Cardiac muscle cell (in vitro differentiated cells and primary cell): ENCODE data around the gene STK11IP. TPM values are rescaled to one million over a fixed set of nuclear protein-coding genes. Genes with fewer than 3 reads are reported as not detected.

ENCODE experiments used
- DNase-seq, 2 donors: peaks; one replicate each; pipeline versions ENCODE4 v3.0.0 to v3.0.0-alpha.2; 2010 to 2017; ENCODE audit warnings: low read depth in 1 of 2, low spot score in 1 of 2
- H3K27ac ChIP-seq: fragments of 200-600 bp; sonication (generic); 2 replicates; pipeline ENCODE4 v1.5.1; 2016
- H3K27me3 ChIP-seq: fragments of 200-600 bp; sonication (generic); 2 replicates; pipeline ENCODE4 v1.6.0; 2016; ENCODE audit warnings: control low read depth
- H3K36me3 ChIP-seq: fragments of 200-600 bp; sonication (generic); 2 replicates; pipeline ENCODE4 v1.5.1; 2016; ENCODE audit warnings: control low read depth
- H3K4me1 ChIP-seq: fragments of 200-600 bp; sonication (generic); 2 replicates; pipeline ENCODE4 v1.8.1; 2017; ENCODE audit warnings: low read depth, mild to moderate bottlenecking, mixed run types
- H3K4me3 ChIP-seq: fragments of 200-600 bp; sonication (generic); 2 replicates; pipeline ENCODE4 v1.5.1; 2016; ENCODE audit warnings: mild to moderate bottlenecking
- H3K9me3 ChIP-seq: fragments of 200-600 bp; sonication (generic); 2 replicates; pipeline ENCODE4 v1.5.1; 2017; ENCODE audit warnings: low read depth, mild to moderate bottlenecking, control low read depth
- polyA plus RNA-seq: library from polyadenylated mRNA; unstranded; fragments of >200 nt; fragmentation: Nextera tagmentation; extraction: Ambion mirVana; gene quantifications from 2 replicates; pipeline ENCODE4 v1.2.1, GENCODE V29; 2016
- total RNA-seq: library from RNA; depleted of rRNA; stranded (reverse); fragments of >200 nt; gene quantifications from 2 replicates; pipeline ENCODE4 v1.2.3, GENCODE V29; 2016
- TF ChIP-seq, protein P1 (sequence below): IDR thresholded peaks from 2 replicates; pipeline ENCODE4 v1.5.1; 2012; ENCODE audit warnings: low read depth, mild to moderate bottlenecking, low read length

STK11IP gene
- total and polyA plus RNA-seq, 2 experiments from 2014 or later, result 22.4 to 24.4 TPM

DNA sequence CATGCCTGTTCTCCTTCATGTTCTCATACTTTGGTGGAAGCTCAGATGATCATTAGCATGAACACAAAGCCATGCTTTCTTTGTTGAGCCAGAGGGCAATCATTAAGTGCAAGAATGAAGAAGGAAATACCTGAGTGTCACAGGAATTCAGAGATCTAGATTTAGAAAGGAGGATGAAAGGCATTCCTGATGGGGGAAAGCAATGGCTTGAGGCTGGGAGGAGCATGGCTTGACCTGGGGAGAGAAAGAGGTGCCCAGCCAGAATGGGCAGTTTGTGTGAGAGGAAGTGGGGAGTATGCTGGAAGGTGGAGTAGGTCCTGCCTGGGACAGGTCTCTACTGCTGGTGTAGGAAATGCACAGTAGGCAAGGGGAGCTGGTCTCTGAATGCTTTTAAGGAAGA is 64.9 kb downstream of the STK11IP start:
- H3K9me3 ChIP-seq, result no peaks in the 10 kb centered on the region
- no peaks in the 10 kb centered on the region for H3K27me3 ChIP-seq
- H3K4me3 ChIP-seq, result no peak overlapping the region
- H3K4me1 ChIP-seq, result peaks cover 26% of the 10 kb centered on the region
- no peak for DNase-seq
- no peaks in the 10 kb centered on the region for H3K36me3 ChIP-seq
- peak overlapping the region; percentile 79 for H3K27ac ChIP-seq
- TF ChIP-seq, protein P1, sequence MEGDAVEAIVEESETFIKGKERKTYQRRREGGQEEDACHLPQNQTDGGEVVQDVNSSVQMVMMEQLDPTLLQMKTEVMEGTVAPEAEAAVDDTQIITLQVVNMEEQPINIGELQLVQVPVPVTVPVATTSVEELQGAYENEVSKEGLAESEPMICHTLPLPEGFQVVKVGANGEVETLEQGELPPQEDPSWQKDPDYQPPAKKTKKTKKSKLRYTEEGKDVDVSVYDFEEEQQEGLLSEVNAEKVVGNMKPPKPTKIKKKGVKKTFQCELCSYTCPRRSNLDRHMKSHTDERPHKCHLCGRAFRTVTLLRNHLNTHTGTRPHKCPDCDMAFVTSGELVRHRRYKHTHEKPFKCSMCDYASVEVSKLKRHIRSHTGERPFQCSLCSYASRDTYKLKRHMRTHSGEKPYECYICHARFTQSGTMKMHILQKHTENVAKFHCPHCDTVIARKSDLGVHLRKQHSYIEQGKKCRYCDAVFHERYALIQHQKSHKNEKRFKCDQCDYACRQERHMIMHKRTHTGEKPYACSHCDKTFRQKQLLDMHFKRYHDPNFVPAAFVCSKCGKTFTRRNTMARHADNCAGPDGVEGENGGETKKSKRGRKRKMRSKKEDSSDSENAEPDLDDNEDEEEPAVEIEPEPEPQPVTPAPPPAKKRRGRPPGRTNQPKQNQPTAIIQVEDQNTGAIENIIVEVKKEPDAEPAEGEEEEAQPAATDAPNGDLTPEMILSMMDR, result no peak

- H3K27ac ChIP-seq, result peak overlapping the region; percentile 79
- H3K36me3 ChIP-seq, result no peaks in the 10 kb centered on the region
- TF ChIP-seq, protein P1, result no peak
- peaks cover 26% of the 10 kb centered on the region for H3K4me1 ChIP-seq
- no peak for DNase-seq
- no peak overlapping the region for H3K4me3 ChIP-seq
- no peaks in the 10 kb centered on the region for H3K27me3 ChIP-seq
- H3K9me3 ChIP-seq, result no peaks in the 10 kb centered on the region
These were observed 65.6 kb downstream of the STK11IP start for GRCh38 chr2:219663116-219663762.

GRCh38 chr2:219664041-219664440 is 66.4 kb downstream of the STK11IP start:
- Histone ChIP-seq H3K4me1 (peaks cover 26% of the 10 kb centered on the region), H3K36me3 (no peaks in the 10 kb centered on the region), H3K27me3 (no peaks in the 10 kb centered on the region), H3K9me3 (no peaks in the 10 kb centered on the region), H3K27ac (no peak overlapping the region), H3K4me3 (no peak overlapping the region)
- no peak for DNase-seq
- TF ChIP-seq, protein P1, result no peak

DNA sequence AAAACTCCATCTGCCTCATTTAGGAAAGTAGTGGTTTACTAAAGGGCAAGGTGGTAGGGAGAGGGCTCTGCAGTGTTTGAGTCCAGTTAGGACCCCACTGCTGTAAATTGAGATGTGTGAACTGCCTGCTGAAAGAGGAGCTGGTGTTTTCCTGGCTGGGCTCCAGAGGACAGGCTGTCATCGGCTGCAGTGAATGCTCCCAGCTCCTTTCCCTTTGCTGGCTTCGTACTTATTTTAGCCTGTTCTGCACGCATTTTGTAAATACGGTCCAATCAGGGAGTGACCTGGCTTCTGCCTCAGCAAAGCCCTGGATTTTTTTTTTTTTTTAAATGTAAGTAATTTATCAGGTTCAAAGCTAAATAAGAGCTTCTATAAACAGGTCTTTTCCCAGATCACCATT is 67.3 kb downstream of the STK11IP start:
- TF ChIP-seq, protein P1, result no peak
- Histone ChIP-seq H3K27ac (peak overlapping the region; percentile 73), H3K36me3 (no peaks in the 10 kb centered on the region), H3K4me1 (peaks cover 26% of the 10 kb centered on the region), H3K27me3 (no peaks in the 10 kb centered on the region), H3K9me3 (no peaks in the 10 kb centered on the region), H3K4me3 (no peak overlapping the region)
- DNase-seq, result peak; percentile 88 to 92

DNA sequence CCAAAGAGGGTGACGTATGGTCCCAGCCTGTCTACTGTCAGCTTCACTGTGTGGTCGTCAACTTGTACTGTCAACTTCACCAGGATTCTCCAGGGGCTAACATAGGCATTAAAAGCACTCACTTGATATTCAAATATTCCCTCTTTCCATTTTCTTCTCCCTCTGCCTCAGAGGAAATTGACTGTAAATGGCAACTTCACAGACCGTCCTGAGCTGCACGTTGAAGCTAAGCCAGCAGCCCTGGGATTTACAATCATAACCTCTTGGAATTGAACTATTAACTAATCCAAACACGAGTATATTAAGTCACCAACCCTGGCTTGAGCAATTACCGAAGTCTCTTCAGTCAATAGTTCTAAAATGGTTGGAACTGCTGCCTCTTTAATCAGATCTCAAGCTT is 68.3 kb downstream of the STK11IP start:
- Histone ChIP-seq H3K36me3 (no peaks in the 10 kb centered on the region), H3K4me1 (peaks cover 26% of the 10 kb centered on the region), H3K9me3 (no peaks in the 10 kb centered on the region), H3K27me3 (no peaks in the 10 kb centered on the region), H3K4me3 (no peak overlapping the region), H3K27ac (peak overlapping the region; percentile 13)
- TF ChIP-seq, protein P1, result no peak
- DNase-seq, result no peak

Other genes starting within 250 kb of the STK11IP start
- 67.2 and 70.4 TPM in 2 replicates for gene DNPEP, start 209.9 kb upstream of the STK11IP start, total RNA-seq
- gene DNPEP, start 209.9 kb upstream of the STK11IP start, polyA plus RNA-seq, result 104 and 117 TPM in 2 replicates
- 37.2 and 47.0 TPM in 2 replicates for gene DES, start 179.5 kb upstream of the STK11IP start, total RNA-seq
- 17.5 and 20.4 TPM in 2 replicates for gene DES, start 179.5 kb upstream of the STK11IP start, polyA plus RNA-seq
- gene SPEG, start 163.0 kb upstream of the STK11IP start, total RNA-seq, result 275 and 292 TPM in 2 replicates
- gene SPEG, start 163.0 kb upstream of the STK11IP start, polyA plus RNA-seq, result 185 and 188 TPM in 2 replicates
- gene GMPPA, start 99.0 kb upstream of the STK11IP start, total RNA-seq, result 35.0 and 45.5 TPM in 2 replicates
- gene GMPPA, start 99.0 kb upstream of the STK11IP start, polyA plus RNA-seq, result 52.7 and 67.5 TPM in 2 replicates
- 6.4 and 9.5 TPM in 2 replicates for gene ASIC4, start 83.4 kb upstream of the STK11IP start, total RNA-seq
- gene ASIC4, start 83.4 kb upstream of the STK11IP start, polyA plus RNA-seq, result 3.3 and 4.3 TPM in 2 replicates
- 286 and 301 TPM in 2 replicates for gene CHPF, start 54.0 kb upstream of the STK11IP start, total RNA-seq
- 208 and 218 TPM in 2 replicates for gene CHPF, start 54.0 kb upstream of the STK11IP start, polyA plus RNA-seq
- 6.7 and 7.4 TPM in 2 replicates for gene TMEM198, start 53.8 kb upstream of the STK11IP start, total RNA-seq
- gene TMEM198, start 53.8 kb upstream of the STK11IP start, polyA plus RNA-seq, result 8.2 and 12.2 TPM in 2 replicates
- gene OBSL1, start 26.3 kb upstream of the STK11IP start, total RNA-seq, result 540 and 746 TPM in 2 replicates
- 276 and 302 TPM in 2 replicates for gene OBSL1, start 26.3 kb upstream of the STK11IP start, polyA plus RNA-seq
- gene INHA, start 25.5 kb upstream of the STK11IP start, total RNA-seq, result 11.4 and 39.0 TPM in 2 replicates
- gene INHA, start 25.5 kb upstream of the STK11IP start, polyA plus RNA-seq, result 13.3 and 39.1 TPM in 2 replicates
- gene SLC4A3, start 29.8 kb downstream of the STK11IP start, total RNA-seq, result 38.8 and 39.8 TPM in 2 replicates
- gene SLC4A3, start 29.8 kb downstream of the STK11IP start, polyA plus RNA-seq, result 42.9 and 47.7 TPM in 2 replicates